Activated CD8-positive, alpha-beta T cell treated with anti-CD3 and anti-CD28 coated beads for 36 hours (primary cell): ENCODE results near the gene PCYOX1L. TPM values are rescaled to one million over a fixed set of nuclear protein-coding genes. Genes with fewer than 3 reads are reported as not detected.

ENCODE experiments used
- ATAC-seq: fragments of 200-7000 bp; cut with Tn5 transposase; one replicate; pipeline ENCODE4 v1.10.0; 2021; ENCODE audit warnings: mild to moderate bottlenecking, moderate library complexity
- CTCF ChIA-PET: fragments of 350-600 bp; sonication (Branson Sonifier 250); formaldehyde crosslinking; loops from one replicate; lab custom pipeline; 2021; ENCODE audit warnings: antibody characterized with exemption; lab: Charles Lee
- POLR2A ChIA-PET: fragments of 350-600 bp; sonication (Branson Sonifier 250); formaldehyde crosslinking; loops from one replicate; lab custom pipeline; 2021; ENCODE audit warnings: antibody characterized with exemption; lab: Charles Lee
- DNase-seq: peaks from one replicate; pipeline ENCODE4 v3.0.0-alpha.2; 2020
- H3K27ac Mint-ChIP-seq: one replicate; pipeline ENCODE4 v1.8.0; 2021; ENCODE audit warnings: mild to moderate bottlenecking, mixed read lengths
- H3K27me3 Mint-ChIP-seq: one replicate; pipeline ENCODE4 v1.8.0; 2021; ENCODE audit warnings: mixed read lengths
- H3K36me3 Mint-ChIP-seq: one replicate; pipeline ENCODE4 v1.8.0; 2021; ENCODE audit warnings: low read depth, mixed read lengths
- H3K4me1 Mint-ChIP-seq: one replicate; pipeline ENCODE4 v1.8.0; 2021; ENCODE audit warnings: low read depth, mixed read lengths
- H3K4me3 Mint-ChIP-seq: one replicate; pipeline ENCODE4 v1.8.0; 2021; ENCODE audit warnings: mild to moderate bottlenecking, moderate library complexity, mixed read lengths
- H3K9me3 Mint-ChIP-seq: one replicate; pipeline ENCODE4 v1.8.0; 2021; ENCODE audit warnings: mixed read lengths
- intact Hi-C: fragments of 100-400 bp; cut with micrococcal nuclease; formaldehyde crosslinking; loops from one replicate; pipeline ENCODE4 v1.10.0; 2022
- total RNA-seq, 2 experiments: library from RNA; stranded (reverse); gene quantifications; one replicate each; pipeline ENCODE4 v1.2.3, GENCODE V29; 2021
- TF ChIP-seq, protein P1 (sequence below): fragments of 200-600 bp; IDR thresholded peaks from one replicate; pipeline ENCODE4 v1.8.0; 2022; ENCODE audit warnings: antibody characterized with exemption, mild to moderate bottlenecking

PCYOX1L gene
- total RNA-seq, 2 experiments from 2014 or later: 19.7 to 21.2 TPM

DNA sequence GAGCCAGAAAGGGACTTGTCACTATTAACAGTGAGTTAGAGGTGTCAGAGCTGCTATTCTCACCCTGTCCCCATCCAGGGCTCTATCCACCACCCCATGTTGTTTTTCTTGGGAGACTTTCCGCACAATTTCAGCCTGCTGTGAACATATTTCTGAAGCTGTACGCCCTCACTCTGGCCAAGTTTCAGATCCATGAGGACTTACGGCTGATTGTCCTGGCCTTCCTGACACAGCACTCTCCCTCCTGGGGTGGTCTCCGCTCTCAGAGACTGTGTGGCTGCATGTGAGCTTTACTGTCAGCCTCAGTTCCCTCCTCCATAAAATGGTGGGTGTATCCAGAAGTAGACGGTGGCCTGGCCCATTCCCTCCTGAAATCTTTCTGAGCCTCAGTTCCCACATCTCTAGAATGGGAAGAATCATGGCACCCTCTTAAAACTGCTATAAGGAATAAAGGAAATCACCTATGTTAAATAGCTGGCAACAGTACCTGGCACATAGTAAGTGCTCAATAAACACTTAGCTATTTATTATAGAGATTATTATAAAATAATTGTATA, 22.1 kb downstream of the PCYOX1L start:
- Mint-ChIP-seq H3K27me3 (no peaks in the 10 kb centered on the region), H3K4me3 (no peak overlapping the region), H3K9me3 (no peaks in the 10 kb centered on the region), H3K36me3 (no peaks in the 10 kb centered on the region), H3K4me1 (peaks cover 4% of the 10 kb centered on the region), H3K27ac (no peak overlapping the region)
- ChIA-PET CTCF (interaction anchor here (0.6 to 4.5 kb wide), 7 partner anchors 8 to 239 kb away, joined by 3 to 43 read pairs (median 4); no protein-coding TSS in a partner anchor), POLR2A (interaction anchor here (1.1 kb wide), 1 partner anchor 25 kb away, joined by 3 read pairs; no protein-coding TSS in a partner anchor)
- ATAC-seq (no peak), DNase-seq (no peak)
- intact Hi-C loops: loop anchor here (2.0 to 5.0 kb wide), 2 partner anchors 52 to 185 kb away; no protein-coding TSS in a partner anchor
- TF ChIP-seq, protein P1, sequence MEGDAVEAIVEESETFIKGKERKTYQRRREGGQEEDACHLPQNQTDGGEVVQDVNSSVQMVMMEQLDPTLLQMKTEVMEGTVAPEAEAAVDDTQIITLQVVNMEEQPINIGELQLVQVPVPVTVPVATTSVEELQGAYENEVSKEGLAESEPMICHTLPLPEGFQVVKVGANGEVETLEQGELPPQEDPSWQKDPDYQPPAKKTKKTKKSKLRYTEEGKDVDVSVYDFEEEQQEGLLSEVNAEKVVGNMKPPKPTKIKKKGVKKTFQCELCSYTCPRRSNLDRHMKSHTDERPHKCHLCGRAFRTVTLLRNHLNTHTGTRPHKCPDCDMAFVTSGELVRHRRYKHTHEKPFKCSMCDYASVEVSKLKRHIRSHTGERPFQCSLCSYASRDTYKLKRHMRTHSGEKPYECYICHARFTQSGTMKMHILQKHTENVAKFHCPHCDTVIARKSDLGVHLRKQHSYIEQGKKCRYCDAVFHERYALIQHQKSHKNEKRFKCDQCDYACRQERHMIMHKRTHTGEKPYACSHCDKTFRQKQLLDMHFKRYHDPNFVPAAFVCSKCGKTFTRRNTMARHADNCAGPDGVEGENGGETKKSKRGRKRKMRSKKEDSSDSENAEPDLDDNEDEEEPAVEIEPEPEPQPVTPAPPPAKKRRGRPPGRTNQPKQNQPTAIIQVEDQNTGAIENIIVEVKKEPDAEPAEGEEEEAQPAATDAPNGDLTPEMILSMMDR: no peak

GRCh38 chr5:149380466-149381121, 22.7 kb downstream of the PCYOX1L start:
- H3K36me3 Mint-ChIP-seq: no peaks in the 10 kb centered on the region
- H3K4me3 Mint-ChIP-seq: no peak overlapping the region
- TF ChIP-seq, protein P1: no peak
- ChIA-PET POLR2A (no interaction called here), CTCF (interaction anchor here (0.6 to 4.5 kb wide), 24 partner anchors 9 to 238 kb away, joined by 3 to 43 read pairs (median 7); partner anchors contain the start of gene PCYOX1L)
- DNase-seq (no peak), ATAC-seq (no peak)
- peaks cover 4% of the 10 kb centered on the region for H3K4me1 Mint-ChIP-seq
- H3K27me3 Mint-ChIP-seq: no peaks in the 10 kb centered on the region
- intact Hi-C loops: loop anchor here (2.0 to 5.0 kb wide), 2 partner anchors 52 to 184 kb away; no protein-coding TSS in a partner anchor
- H3K9me3 Mint-ChIP-seq: no peaks in the 10 kb centered on the region
- H3K27ac Mint-ChIP-seq: no peak overlapping the region

DNA sequence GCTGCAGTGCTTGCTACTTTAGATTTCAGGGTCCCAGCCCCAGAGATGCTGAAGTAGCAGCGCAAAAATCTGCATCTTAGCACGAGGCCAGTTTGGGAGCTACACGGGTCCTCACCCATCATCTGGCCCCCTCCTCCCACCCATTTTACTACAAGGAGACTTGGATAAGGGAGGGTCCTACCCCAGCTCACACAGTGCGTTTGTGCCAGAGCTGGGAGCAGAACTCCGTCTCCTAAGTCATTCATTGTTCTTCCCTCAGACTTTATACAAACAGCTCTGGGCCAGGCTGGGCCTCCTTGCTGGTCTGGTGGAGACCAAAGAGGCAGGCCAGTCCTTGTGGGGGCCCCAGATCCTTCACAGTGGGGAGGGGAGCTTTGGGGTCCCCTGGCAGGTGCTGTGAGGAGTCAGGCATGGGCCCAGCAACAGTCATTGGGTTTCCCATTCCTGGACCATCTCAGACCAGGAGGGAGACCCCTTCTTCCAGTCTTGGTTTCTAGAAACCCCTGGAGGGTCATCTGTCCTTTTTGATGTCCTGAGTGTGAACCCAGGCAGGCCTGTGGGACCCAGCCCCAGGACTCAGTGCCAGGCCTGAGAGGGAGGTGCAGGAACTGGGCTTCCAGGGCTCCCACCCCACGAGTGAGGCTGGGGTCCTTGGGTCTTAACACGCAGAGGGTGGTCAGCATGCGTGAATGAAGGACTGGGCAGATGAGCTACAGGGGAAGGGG, 23.6 kb downstream of the PCYOX1L start:
- ChIA-PET POLR2A (interaction anchor here (0.5 kb wide), 1 partner anchor 190 kb away, joined by 4 read pairs; no protein-coding TSS in a partner anchor), CTCF (interaction anchor here (0.5 to 4.5 kb wide), 40 partner anchors 9 to 323 kb away, joined by 3 to 43 read pairs (median 6); partner anchors contain the start of genes CSNK1A1, GRPEL2 and PCYOX1L)
- H3K9me3 Mint-ChIP-seq: no peaks in the 10 kb centered on the region
- H3K27ac Mint-ChIP-seq: no peak overlapping the region
- DNase-seq (no peak), ATAC-seq (peak; percentile 19)
- TF ChIP-seq, protein P1: no peak
- H3K4me3 Mint-ChIP-seq: no peak overlapping the region
- H3K27me3 Mint-ChIP-seq: no peaks in the 10 kb centered on the region
- no peaks in the 10 kb centered on the region for H3K36me3 Mint-ChIP-seq
- intact Hi-C loops: loop anchor here (2.0 to 5.0 kb wide), 2 partner anchors 51 to 183 kb away; no protein-coding TSS in a partner anchor
- H3K4me1 Mint-ChIP-seq: peaks cover 4% of the 10 kb centered on the region

- TF ChIP-seq, protein P1: peak; percentile 80
- DNase-seq (peak; percentile 80), ATAC-seq (peak; percentile 93)
- Mint-ChIP-seq H3K27me3 (no peaks in the 10 kb centered on the region), H3K27ac (no peak overlapping the region), H3K4me1 (peaks cover 4% of the 10 kb centered on the region), H3K4me3 (no peak overlapping the region), H3K36me3 (no peaks in the 10 kb centered on the region), H3K9me3 (no peaks in the 10 kb centered on the region)
- intact Hi-C loops: loop anchor here (2.0 to 5.0 kb wide), 2 partner anchors 50 to 183 kb away; no protein-coding TSS in a partner anchor
- ChIA-PET CTCF (interaction anchor here (0.7 to 4.5 kb wide), 41 partner anchors 8 to 237 kb away, joined by 3 to 43 read pairs (median 6); partner anchors contain the start of genes CSNK1A1, GRPEL2 and PCYOX1L), POLR2A (no interaction called here)
These were observed 24.1 kb downstream of the PCYOX1L start for GRCh38 chr5:149381986-149382338.
